AG10803 (cell line): ENCODE measurements around the gene CDR2.

ENCODE experiments used
- DNase-seq: peaks from one replicate; pipeline ENCODE4 v3.0.0; 2010; ENCODE audit warnings: low read depth
- H3K4me3 ChIP-seq: 2 replicates; pipeline ENCODE4 v1.5.1; 2011; ENCODE audit warnings: mild to moderate bottlenecking, low read length, control low read depth
- CTCF ChIP-seq: conservative IDR thresholded peaks from 2 replicates; pipeline ENCODE4 v1.5.1; 2011; ENCODE audit warnings: mild to moderate bottlenecking, low read length, control low read depth, inconsistent platforms

CDR2 gene

GRCh38 chr16:22359679-22360078 is 14.7 kb downstream of the CDR2 start:
- H3K4me3 ChIP-seq = no peak overlapping the region
- DNase-seq = no peak
- TF ChIP-seq CTCF = no peak

GRCh38 chr16:22358000-22358399 is 16.4 kb downstream of the CDR2 start:
- H3K4me3 ChIP-seq = no peak overlapping the region
- DNase-seq = no peak
- no peak for TF ChIP-seq CTCF

GRCh38 chr16:22357635-22357971 is 16.8 kb downstream of the CDR2 start:
- no peak overlapping the region for H3K4me3 ChIP-seq
- DNase-seq = no peak
- no peak for TF ChIP-seq CTCF

GRCh38 chr16:22356930-22357634 is 17.3 kb downstream of the CDR2 start:
- no peak for DNase-seq
- TF ChIP-seq CTCF = no peak
- no peak overlapping the region for H3K4me3 ChIP-seq

GRCh38 chr16:22355487-22355908 is 18.9 kb downstream of the CDR2 start:
- no peak overlapping the region for H3K4me3 ChIP-seq
- no peak for DNase-seq
- no peak for TF ChIP-seq CTCF

GRCh38 chr16:22353933-22354541 is 20.4 kb downstream of the CDR2 start:
- TF ChIP-seq CTCF = no peak
- DNase-seq = no peak

More at GRCh38 chr16:22353933-22354541, 20.4 kb downstream of the CDR2 start:
- no peak overlapping the region for H3K4me3 ChIP-seq
